Ascending aorta (tissue), 2 donors: ENCODE measurements around the gene PCDHGB2. TPM values are rescaled to one million over a fixed set of nuclear protein-coding genes. Genes with fewer than 3 reads are reported as not detected.

Experiments
- DNase-seq, 2 donors: peaks; one replicate each; pipeline ENCODE4 v3.0.0-alpha.2; 2019; ENCODE audit warnings: low spot score in 2 of 2
- H3K27ac ChIP-seq, 2 donors: fragments of 200-600 bp; sonication (generic); one replicate each; pipeline ENCODE4 v1.5.1; 2016 to 2017; ENCODE audit warnings: mild to moderate bottlenecking in 1 of 2
- H3K27me3 ChIP-seq: fragments of 200-600 bp; sonication (generic); one replicate; pipeline ENCODE4 v1.5.1; 2017
- H3K36me3 ChIP-seq, 2 donors: fragments of 200-600 bp; sonication (generic); one replicate each; pipeline ENCODE4 v1.5.1; 2016
- H3K4me1 ChIP-seq, 2 donors: fragments of 200-600 bp; sonication (generic); one replicate each; pipeline ENCODE4 v1.5.1; 2016 to 2017; ENCODE audit warnings: mild to moderate bottlenecking in 1 of 2
- H3K4me3 ChIP-seq, 2 donors: fragments of 200-600 bp; sonication (generic); one replicate each; pipeline ENCODE4 v1.5.1; 2016 to 2017; ENCODE audit warnings: mild to moderate bottlenecking in 1 of 2
- H3K9me3 ChIP-seq, 2 donors: fragments of 200-600 bp; sonication (generic); one replicate each; pipeline ENCODE4 v1.5.1; 2016
- intact Hi-C: fragments of 100-400 bp; cut with DNase I; formaldehyde crosslinking; loops from one replicate; pipeline ENCODE4 v1.15.1; 2023
- total RNA-seq: library from RNA; depleted of rRNA; stranded (reverse); fragments of >200 nt; gene quantifications from one replicate; pipeline ENCODE4 v1.1.0, GENCODE V29; 2016
- TF ChIP-seq, protein P1 (sequence below), 3 experiments: fragments of 200-600 bp in 2 of 3; fragments of 450-650 bp in 1 of 3; sonication (generic) in 2 of 3; IDR thresholded peaks; one replicate each; pipeline ENCODE4 v1.5.1; 2016 to 2019; ENCODE audit warnings: antibody characterized with exemption in 3 of 3, mild to moderate bottlenecking in 1 of 3, moderate library complexity in 1 of 3

Gene PCDHGB2
- total RNA-seq, 1 donor from 2014 or later = 12.2 TPM

DNA sequence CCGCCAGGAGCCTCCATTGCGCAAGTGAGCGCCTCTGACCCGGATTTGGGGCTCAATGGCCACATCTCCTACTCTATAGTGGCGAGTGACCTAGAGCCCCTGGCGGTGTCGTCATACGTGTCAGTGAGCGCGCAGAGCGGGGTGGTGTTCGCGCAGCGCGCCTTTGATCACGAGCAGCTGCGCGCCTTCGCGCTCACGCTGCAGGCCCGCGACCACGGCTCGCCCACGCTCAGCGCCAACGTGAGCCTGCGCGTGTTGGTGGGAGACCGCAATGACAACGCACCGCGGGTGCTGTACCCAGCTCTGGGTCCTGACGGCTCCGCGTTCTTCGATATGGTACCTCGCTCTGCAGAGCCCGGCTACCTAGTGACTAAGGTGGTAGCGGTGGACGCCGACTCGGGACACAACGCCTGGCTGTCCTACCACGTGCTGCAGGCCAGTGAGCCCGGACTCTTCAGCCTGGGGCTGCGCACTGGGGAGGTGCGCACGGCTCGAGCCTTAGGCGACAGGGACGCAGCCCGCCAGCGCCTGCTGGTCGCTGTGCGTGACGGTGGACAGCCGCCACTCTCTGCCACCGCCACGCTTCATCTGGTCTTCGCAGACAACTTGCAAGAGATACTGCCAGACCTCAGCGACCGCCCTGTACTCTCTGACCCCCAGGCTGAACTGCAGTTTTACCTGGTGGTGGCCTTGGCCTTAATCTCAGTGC, 50.0 kb downstream of the PCDHGB2 start:
- Histone ChIP-seq H3K4me3 (peak overlapping the region in 1 of 2 donors; percentile 42), H3K27me3 (no peaks in the 10 kb centered on the region), H3K27ac (no peak overlapping the region), H3K9me3 (peaks cover 95 to 100% of the 10 kb centered on the region in 2 donors), H3K36me3 (peaks cover 4 to 6% of the 10 kb centered on the region in 2 donors), H3K4me1 (no peaks in the 10 kb centered on the region)
- TF ChIP-seq, protein P1, sequence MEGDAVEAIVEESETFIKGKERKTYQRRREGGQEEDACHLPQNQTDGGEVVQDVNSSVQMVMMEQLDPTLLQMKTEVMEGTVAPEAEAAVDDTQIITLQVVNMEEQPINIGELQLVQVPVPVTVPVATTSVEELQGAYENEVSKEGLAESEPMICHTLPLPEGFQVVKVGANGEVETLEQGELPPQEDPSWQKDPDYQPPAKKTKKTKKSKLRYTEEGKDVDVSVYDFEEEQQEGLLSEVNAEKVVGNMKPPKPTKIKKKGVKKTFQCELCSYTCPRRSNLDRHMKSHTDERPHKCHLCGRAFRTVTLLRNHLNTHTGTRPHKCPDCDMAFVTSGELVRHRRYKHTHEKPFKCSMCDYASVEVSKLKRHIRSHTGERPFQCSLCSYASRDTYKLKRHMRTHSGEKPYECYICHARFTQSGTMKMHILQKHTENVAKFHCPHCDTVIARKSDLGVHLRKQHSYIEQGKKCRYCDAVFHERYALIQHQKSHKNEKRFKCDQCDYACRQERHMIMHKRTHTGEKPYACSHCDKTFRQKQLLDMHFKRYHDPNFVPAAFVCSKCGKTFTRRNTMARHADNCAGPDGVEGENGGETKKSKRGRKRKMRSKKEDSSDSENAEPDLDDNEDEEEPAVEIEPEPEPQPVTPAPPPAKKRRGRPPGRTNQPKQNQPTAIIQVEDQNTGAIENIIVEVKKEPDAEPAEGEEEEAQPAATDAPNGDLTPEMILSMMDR (IDR thresholded peaks at IDR 0.05) = no peak
- intact Hi-C loops = loop anchor here (10.0 kb wide), 1 partner anchor 115 kb away; no protein-coding TSS in a partner anchor
- DNase-seq = no peak

DNA sequence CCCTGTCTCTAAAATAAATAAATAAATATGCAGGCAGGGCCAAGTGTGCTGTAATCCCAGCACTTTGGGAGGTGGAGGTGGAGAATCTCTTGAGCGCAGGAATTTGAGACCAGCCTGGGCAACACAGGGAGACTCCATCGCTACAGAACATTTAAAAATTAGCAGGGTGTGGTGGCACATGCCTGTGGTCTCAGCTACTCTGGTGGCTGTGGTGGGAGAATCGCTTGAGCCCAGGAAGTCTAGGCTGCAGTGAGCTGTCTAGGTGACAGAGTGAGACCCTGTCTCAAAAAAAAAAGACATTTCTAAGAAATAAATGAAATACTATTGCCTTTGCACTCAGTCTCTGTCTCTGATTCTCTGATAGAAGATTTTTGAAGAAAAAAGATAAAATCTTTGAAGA, 51.8 kb downstream of the PCDHGB2 start:
- no peak overlapping the region for H3K27ac ChIP-seq
- H3K4me1 ChIP-seq = no peaks in the 10 kb centered on the region
- intact Hi-C loops = no loop called here
- H3K4me3 ChIP-seq = no peak overlapping the region
- TF ChIP-seq, protein P1 (IDR thresholded peaks at IDR 0.05) = no peak
- H3K27me3 ChIP-seq = no peaks in the 10 kb centered on the region
- no peak for DNase-seq
- H3K9me3 ChIP-seq = peaks cover 95 to 100% of the 10 kb centered on the region in 2 donors
- peaks cover 0 to 6% of the 10 kb centered on the region in 2 donors for H3K36me3 ChIP-seq

Other genes with a start within 250 kb of the PCDHGB2 start
- 5.1 TPM for gene PCDHB4, start 238.2 kb upstream of the PCDHGB2 start, total RNA-seq
- 61.8 TPM for gene PCDHB5, start 224.8 kb upstream of the PCDHGB2 start, total RNA-seq
- gene PCDHB6, start 209.9 kb upstream of the PCDHGB2 start, total RNA-seq = 1.5 TPM
- 7.6 TPM for gene PCDHB7, start 187.3 kb upstream of the PCDHGB2 start, total RNA-seq
- 0.11 TPM for gene PCDHB8, start 182.2 kb upstream of the PCDHGB2 start, total RNA-seq
- gene PCDHB16, start 177.6 kb upstream of the PCDHGB2 start, total RNA-seq = 18.3 TPM
- 1.9 TPM for gene PCDHB9, start 172.8 kb upstream of the PCDHGB2 start, total RNA-seq
- 0.21 TPM for gene PCDHB10, start 167.6 kb upstream of the PCDHGB2 start, total RNA-seq
- gene PCDHB11, start 160.4 kb upstream of the PCDHGB2 start, total RNA-seq = 7.1 TPM
- gene PCDHB12, start 151.3 kb upstream of the PCDHGB2 start, total RNA-seq = 19.7 TPM
- 6.7 TPM for gene PCDHB13, start 146.1 kb upstream of the PCDHGB2 start, total RNA-seq
- gene PCDHB14, start 136.7 kb upstream of the PCDHGB2 start, total RNA-seq = 10.6 TPM
- gene PCDHB15, start 114.6 kb upstream of the PCDHGB2 start, total RNA-seq = 2.9 TPM
- gene SLC25A2, start 55.9 kb upstream of the PCDHGB2 start, total RNA-seq = not detected
- 30.1 TPM for gene TAF7, start 39.2 kb upstream of the PCDHGB2 start, total RNA-seq
- not detected for gene PCDHGA1, start 29.5 kb upstream of the PCDHGB2 start, total RNA-seq
- 4.9 TPM for gene PCDHGA2, start 21.2 kb upstream of the PCDHGB2 start, total RNA-seq
- 9.2 TPM for gene PCDHGA3, start 16.2 kb upstream of the PCDHGB2 start, total RNA-seq
- 1.8 TPM for gene PCDHGB1, start 9.9 kb upstream of the PCDHGB2 start, total RNA-seq
- 4.3 TPM for gene PCDHGA4, start 5.0 kb upstream of the PCDHGB2 start, total RNA-seq
- 4.5 TPM for gene PCDHGA5, start 4.2 kb downstream of the PCDHGB2 start, total RNA-seq
- 14.4 TPM for gene PCDHGB3, start 10.2 kb downstream of the PCDHGB2 start, total RNA-seq
- gene PCDHGA6, start 13.9 kb downstream of the PCDHGB2 start, total RNA-seq = 2.0 TPM
- 4.2 TPM for gene PCDHGA7, start 22.7 kb downstream of the PCDHGB2 start, total RNA-seq
- 3.6 TPM for gene PCDHGB4, start 27.7 kb downstream of the PCDHGB2 start, total RNA-seq
- gene PCDHGA8, start 32.6 kb downstream of the PCDHGB2 start, total RNA-seq = 3.2 TPM
- 19.6 TPM for gene PCDHGB5, start 38.0 kb downstream of the PCDHGB2 start, total RNA-seq
- gene PCDHGA9, start 42.8 kb downstream of the PCDHGB2 start, total RNA-seq = 3.2 TPM
- 3.9 TPM for gene PCDHGB6, start 48.0 kb downstream of the PCDHGB2 start, total RNA-seq
- 4.4 TPM for gene PCDHGA10, start 53.0 kb downstream of the PCDHGB2 start, total RNA-seq
- 10.2 TPM for gene PCDHGB7, start 57.7 kb downstream of the PCDHGB2 start, total RNA-seq
- 5.3 TPM for gene PCDHGA11, start 61.1 kb downstream of the PCDHGB2 start, total RNA-seq
- gene PCDHGA12, start 70.5 kb downstream of the PCDHGB2 start, total RNA-seq = 18.5 TPM
- gene PCDHGC3, start 116.0 kb downstream of the PCDHGB2 start, total RNA-seq = 51.4 TPM
- gene PCDHGC4, start 125.0 kb downstream of the PCDHGB2 start, total RNA-seq = 59.3 TPM
- gene PCDHGC5, start 129.1 kb downstream of the PCDHGB2 start, total RNA-seq = 0.11 TPM